ENCODE data around the gene LIM2. TPM values are rescaled to one million over a fixed set of nuclear protein-coding genes. Genes with fewer than 3 reads are reported as not detected.

The LIM2 gene
- polyA plus RNA-seq, 2 donors = not detected

DNA sequence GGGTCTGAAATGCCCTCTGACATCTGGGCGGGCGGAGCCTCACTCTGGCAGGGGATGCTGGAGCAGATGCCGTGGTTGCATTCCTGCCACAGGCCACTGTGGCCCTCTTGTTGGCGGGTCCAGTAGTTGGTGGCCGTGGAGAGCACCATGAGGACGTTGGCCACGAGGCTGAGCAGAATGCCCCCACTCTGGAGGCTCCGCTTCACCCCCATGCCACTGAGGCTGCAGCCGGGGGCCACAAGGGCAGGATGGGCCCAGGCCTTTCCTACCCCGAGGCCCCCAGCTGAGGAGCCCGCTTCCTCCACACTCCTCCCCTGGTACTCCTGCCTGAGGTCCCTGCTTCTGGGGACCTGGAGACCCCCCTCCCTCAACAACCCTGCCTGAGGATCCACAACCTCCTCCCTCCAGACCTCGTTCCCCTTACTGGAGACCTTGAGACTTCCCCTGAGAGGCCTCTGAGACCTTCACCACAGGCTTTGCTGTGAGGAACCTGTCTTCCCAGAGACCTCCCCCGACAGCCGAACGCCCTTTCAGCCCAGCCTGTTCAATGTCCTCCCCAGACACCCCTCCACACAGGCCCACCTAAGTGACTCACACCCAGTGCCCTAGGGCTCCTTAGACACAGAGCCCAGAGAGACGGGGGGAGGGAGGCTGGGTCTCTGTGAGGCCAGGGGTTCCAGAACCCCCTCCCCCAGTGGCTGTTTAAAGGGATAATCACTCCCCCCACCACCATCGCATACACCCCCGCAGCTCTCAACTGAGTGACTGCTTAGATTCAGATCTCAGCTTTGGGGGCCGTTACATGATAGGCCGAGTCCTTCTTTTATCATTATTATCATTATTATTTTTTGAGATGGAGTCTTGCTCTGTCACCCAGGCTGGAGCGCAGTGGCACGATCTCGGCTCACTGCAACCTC, 19.1 kb downstream of the LIM2 start, which contains the start of gene CLDND2:
CLDND2 (minus strand) TSS at position 638 of the 917 bp plus-strand sequence; CDS start at position 212, 426 bp downstream.
- Histone ChIP-seq H3K9me3 (ENCODE audit: control insufficient read depth in 2 of 2, insufficient read depth in 1 of 2, low read depth in 1 of 2, low read length in 1 of 2) (no peaks in the 10 kb centered on the region), H3K27me3 (ENCODE audit: control insufficient read depth in 1 of 2, insufficient read depth in 2 of 2, low read length in 2 of 2) (no peaks in the 10 kb centered on the region), H3K36me3 (ENCODE audit: control insufficient read depth in 2 of 2, insufficient read depth in 2 of 2, low read length in 1 of 2) (no peaks in the 10 kb centered on the region), H3K4me3 (ENCODE audit: low read depth in 1 of 2, low read length in 2 of 2) (peak within 1 kb of the TSS; percentile 84 to 86), H3K27ac (ENCODE audit: low read depth in 2 of 2, low read length in 1 of 2) (peak within 1 kb of the TSS; percentile 94 to 98), H3K4me1 (ENCODE audit: control insufficient read depth in 2 of 2, insufficient read depth in 2 of 2, low read length in 1 of 2) (peaks cover 4 to 19% of the 10 kb centered on the region in 2 donors)
- 62 to 66% methylated on average over 23 of the region's 23 CpGs for WGBS, 2 donors

DNA sequence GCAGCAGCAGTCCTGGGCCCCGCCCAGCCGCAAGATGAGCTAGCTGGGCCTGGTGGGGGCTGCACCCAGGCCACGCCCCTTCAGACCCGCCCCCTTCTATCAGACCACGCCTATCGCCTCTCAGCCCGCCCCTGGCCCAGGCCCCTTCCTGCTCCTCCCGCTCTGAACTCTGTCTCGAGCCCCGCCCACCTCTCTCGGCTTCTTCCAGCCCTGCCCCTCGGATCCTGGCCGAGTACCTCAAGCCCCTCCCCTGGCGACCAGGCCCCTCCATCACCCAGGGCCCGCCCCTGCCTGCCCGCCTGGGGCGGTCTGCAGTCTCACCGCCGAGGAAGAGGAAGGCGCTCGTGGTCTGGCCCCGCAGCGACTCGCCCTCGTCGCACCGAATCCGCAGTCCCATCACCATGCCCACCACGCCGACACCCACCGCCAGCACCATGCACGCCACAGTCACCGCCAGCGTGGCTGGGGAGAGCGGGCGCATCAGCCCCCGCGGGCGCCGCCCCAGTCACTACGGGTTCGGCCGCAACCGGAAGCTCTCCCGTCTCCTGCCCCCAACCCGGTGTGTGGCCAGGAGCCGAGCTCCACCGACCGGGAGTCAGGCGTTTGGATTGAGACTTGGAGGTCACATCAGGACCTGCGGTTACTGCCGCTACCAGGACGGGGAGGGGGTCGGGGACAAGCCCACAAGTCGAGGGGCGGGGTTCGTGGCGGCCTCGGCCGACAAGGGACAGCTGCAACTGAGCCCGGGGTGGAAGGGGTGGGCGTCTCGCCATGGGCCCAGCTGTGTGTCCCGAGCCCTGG, 20.0 kb downstream of the LIM2 start:
- Histone ChIP-seq H3K4me3 (ENCODE audit: low read depth in 1 of 2, low read length in 2 of 2) (peak overlapping the region; percentile 84 to 86), H3K4me1 (ENCODE audit: control insufficient read depth in 2 of 2, insufficient read depth in 2 of 2, low read length in 1 of 2) (peaks cover 4 to 22% of the 10 kb centered on the region in 2 donors), H3K27me3 (ENCODE audit: control insufficient read depth in 1 of 2, insufficient read depth in 2 of 2, low read length in 2 of 2) (no peaks in the 10 kb centered on the region), H3K9me3 (ENCODE audit: control insufficient read depth in 2 of 2, insufficient read depth in 1 of 2, low read depth in 1 of 2, low read length in 1 of 2) (no peaks in the 10 kb centered on the region), H3K27ac (ENCODE audit: low read depth in 2 of 2, low read length in 1 of 2) (peak overlapping the region; percentile 94 to 98), H3K36me3 (ENCODE audit: control insufficient read depth in 2 of 2, insufficient read depth in 2 of 2, low read length in 1 of 2) (no peaks in the 10 kb centered on the region)
- 0 to 1% methylated on average over 64 of the region's 64 CpGs for WGBS, 2 donors

DNA sequence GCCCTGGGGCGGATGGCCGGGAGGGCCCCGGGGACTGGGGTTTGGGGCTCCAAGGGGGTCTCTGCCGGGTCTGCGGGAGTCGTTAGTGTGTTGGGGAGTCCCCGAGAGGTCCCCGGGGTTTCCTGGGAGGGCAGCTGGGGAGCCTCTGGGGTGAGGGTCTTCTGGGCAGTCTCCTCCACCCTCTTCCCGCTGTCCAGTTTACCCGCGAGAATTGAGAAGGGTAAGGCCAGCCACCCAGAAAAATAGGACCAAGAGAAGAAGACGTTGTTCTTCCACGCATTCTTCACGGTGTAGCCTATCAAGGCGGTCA, 20.6 kb downstream of the LIM2 start:
- 0 to 1% methylated on average over 13 to 15 of the region's 15 CpGs for WGBS, 2 donors
- peak overlapping the region; percentile 94 to 98 for H3K27ac ChIP-seq (ENCODE audit: low read depth in 2 of 2, low read length in 1 of 2)
- peak overlapping the region; percentile 66 to 86 for H3K4me3 ChIP-seq (ENCODE audit: low read depth in 1 of 2, low read length in 2 of 2)
- no peaks in the 10 kb centered on the region for H3K9me3 ChIP-seq (ENCODE audit: control insufficient read depth in 2 of 2, insufficient read depth in 1 of 2, low read depth in 1 of 2, low read length in 1 of 2)
- no peaks in the 10 kb centered on the region for H3K27me3 ChIP-seq (ENCODE audit: control insufficient read depth in 1 of 2, insufficient read depth in 2 of 2, low read length in 2 of 2)
- H3K36me3 ChIP-seq (ENCODE audit: control insufficient read depth in 2 of 2, insufficient read depth in 2 of 2, low read length in 1 of 2) = no peaks in the 10 kb centered on the region
- H3K4me1 ChIP-seq (ENCODE audit: control insufficient read depth in 2 of 2, insufficient read depth in 2 of 2, low read length in 1 of 2) = peaks cover 4 to 22% of the 10 kb centered on the region in 2 donors

DNA sequence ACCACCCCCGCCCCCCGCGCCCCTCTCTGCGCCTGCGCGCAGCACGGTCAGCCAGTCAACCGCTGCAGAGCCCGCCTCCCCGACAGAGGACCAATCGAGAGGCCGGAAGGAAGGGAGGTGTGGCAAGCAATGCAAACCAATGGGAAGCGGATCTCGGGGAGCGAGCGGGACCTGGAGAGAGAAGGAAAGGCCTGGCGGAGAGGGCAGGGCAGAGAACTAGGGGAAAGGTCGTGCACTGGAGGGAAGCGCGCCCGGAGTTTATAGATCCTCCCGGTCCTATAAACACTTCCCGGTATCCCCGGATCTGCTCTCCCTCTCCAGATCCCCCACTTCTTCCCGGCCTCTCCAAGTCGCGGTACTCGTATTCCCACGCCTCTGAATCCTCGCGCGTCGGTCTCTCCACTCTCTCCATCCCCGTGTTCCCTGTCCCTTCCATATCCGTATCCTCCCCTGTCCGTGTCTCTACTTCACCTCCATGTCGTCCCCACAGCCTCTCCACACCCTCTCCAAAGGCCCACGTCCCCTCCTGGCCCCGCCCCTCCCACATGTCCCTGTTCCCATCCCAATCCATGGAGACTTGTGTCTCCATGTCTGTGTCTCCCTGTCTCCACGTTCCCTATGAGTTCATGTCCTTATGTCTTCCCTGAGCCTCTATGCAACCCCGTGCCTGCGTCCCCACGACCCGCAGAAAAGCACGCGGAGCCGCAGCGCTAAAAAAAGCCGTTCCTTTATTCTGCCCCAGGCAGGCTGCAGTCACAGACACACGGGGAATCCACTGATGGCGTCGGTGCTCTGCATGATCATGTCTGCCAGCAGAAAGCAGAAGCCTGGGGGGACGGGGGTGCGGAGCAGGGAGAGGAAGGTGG, 21.2 kb downstream of the LIM2 start:
- Histone ChIP-seq H3K4me1 (ENCODE audit: control insufficient read depth in 2 of 2, insufficient read depth in 2 of 2, low read length in 1 of 2) (peaks cover 4 to 22% of the 10 kb centered on the region in 2 donors), H3K9me3 (ENCODE audit: control insufficient read depth in 2 of 2, insufficient read depth in 1 of 2, low read depth in 1 of 2, low read length in 1 of 2) (no peaks in the 10 kb centered on the region), H3K27me3 (ENCODE audit: control insufficient read depth in 1 of 2, insufficient read depth in 2 of 2, low read length in 2 of 2) (no peaks in the 10 kb centered on the region), H3K36me3 (ENCODE audit: control insufficient read depth in 2 of 2, insufficient read depth in 2 of 2, low read length in 1 of 2) (no peaks in the 10 kb centered on the region), H3K4me3 (ENCODE audit: low read depth in 1 of 2, low read length in 2 of 2) (peak overlapping the region; percentile 86 to 91), H3K27ac (ENCODE audit: low read depth in 2 of 2, low read length in 1 of 2) (peak overlapping the region; percentile 98)
- 1% methylated on average over 51 to 54 of the region's 54 CpGs for WGBS, 2 donors

DNA sequence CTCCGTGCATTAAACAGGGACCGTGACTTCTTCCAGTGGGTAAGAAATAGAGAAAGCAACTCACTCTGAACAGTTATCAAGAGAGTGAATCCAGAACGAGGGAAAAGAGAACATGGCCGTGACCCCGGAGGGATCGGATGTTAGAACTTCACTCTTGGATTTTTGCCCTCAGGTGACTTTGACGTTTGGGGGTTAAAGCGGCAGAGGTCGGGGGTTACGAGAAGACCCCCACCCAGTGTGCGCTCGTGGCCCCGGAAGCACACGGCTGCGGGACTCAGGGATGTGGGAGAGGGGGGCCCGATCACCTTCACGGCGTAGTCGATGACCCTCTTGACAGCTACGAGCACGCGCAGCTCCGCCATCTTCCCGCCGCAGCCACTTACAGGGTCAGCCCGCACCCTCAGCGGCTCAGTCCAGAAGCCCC, 21.8 kb downstream of the LIM2 start, which contains the start of gene ETFB:
ETFB (minus strand) TSS at position 424 of the 424 bp plus-strand sequence; CDS start at position 362, 62 bp downstream.
- Histone ChIP-seq H3K36me3 (ENCODE audit: control insufficient read depth in 2 of 2, insufficient read depth in 2 of 2, low read length in 1 of 2) (no peaks in the 10 kb centered on the region), H3K9me3 (ENCODE audit: control insufficient read depth in 2 of 2, insufficient read depth in 1 of 2, low read depth in 1 of 2, low read length in 1 of 2) (no peaks in the 10 kb centered on the region), H3K4me1 (ENCODE audit: control insufficient read depth in 2 of 2, insufficient read depth in 2 of 2, low read length in 1 of 2) (peaks cover 4 to 22% of the 10 kb centered on the region in 2 donors), H3K27me3 (ENCODE audit: control insufficient read depth in 1 of 2, insufficient read depth in 2 of 2, low read length in 2 of 2) (no peaks in the 10 kb centered on the region), H3K27ac (ENCODE audit: low read depth in 2 of 2, low read length in 1 of 2) (peak within 1 kb of the TSS; percentile 98), H3K4me3 (ENCODE audit: low read depth in 1 of 2, low read length in 2 of 2) (peak within 1 kb of the TSS; percentile 86 to 91)
- 0% methylated on average over 27 of the region's 27 CpGs for WGBS, 2 donors

DNA sequence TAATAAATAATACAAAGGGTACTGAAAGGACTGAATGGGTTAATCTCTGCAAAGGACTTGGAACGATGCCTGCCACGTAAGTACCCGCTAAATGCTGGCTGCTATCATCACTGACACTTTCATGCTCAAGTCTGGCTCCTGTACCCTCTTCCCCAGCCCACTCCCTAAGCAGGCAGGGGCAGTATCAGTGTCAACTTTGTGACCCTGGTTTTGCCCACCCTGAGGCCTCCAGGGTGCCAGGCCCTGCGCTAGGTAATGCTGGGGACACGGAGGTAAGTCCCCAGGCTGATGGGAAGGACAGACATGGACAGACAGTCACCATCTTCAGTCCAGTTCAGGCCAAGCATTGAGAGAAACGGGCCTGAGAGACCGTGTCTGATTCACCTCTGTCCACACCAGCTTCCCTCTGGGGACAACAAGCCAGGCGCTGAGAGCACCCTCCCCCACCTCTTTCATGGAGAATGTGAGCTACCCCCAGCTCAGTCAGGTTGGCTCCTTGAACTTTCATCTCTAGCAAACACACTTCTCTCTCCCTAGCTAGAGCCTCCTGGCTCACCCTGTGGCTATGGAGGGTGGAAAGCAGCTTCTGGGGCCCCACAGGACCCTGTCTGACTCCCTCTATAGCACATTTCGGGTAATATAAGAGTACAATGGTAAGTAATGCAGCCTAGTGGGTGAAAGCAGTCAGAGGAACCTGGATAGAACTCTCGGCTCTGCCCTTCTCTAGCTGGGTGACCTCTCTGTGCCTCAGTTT, 22.4 kb downstream of the LIM2 start:
- Histone ChIP-seq H3K27ac (ENCODE audit: low read depth in 2 of 2, low read length in 1 of 2) (peak overlapping the region; percentile 86 to 98), H3K4me1 (ENCODE audit: control insufficient read depth in 2 of 2, insufficient read depth in 2 of 2, low read length in 1 of 2) (peaks cover 4 to 22% of the 10 kb centered on the region in 2 donors)
- 13 to 14% methylated on average over 10 of the region's 10 CpGs for WGBS, 2 donors

DNA sequence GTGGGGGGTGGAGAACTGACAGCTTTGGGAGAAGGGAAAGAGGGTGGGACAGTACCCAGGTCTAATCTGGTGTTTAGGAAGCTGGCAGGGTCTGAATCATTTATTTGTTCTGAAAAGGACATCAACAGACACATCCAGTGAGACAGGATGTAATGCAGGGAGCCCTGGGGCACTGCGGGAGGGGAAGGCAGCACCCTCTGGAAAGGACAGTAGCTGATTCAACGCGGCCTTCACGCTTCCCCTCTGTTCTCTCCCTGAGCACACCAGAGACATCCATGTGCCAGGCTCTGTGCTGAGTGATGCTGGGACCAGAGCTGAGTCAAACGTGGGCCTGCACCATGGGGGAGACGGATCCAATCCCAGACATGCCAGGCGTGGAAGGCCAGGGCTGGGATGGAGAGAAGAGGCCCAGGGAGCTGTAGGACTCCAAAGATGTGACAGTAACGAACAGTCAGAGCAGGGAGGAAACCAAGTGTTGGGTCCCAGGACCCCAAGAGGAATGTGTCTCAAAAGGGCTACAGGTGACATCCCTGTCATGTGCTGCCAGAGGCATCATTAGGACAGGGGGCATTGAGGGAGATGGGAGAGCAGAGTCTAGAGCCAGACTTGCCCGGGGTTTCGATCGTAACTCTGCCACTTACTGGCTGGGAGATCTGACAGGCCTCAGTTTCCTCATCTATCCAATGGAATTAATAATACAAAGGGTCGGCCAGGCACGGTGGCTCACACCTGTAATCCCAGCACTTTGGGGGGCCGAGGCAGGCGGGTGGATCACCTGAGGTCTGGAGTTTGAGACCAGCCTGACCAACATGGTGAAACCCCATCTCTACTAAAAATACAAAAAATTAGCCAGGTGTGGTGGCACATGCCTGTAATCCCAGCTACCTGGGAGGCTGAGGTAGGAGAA, 23.3 kb downstream of the LIM2 start:
- H3K9me3 ChIP-seq (ENCODE audit: control insufficient read depth in 2 of 2, insufficient read depth in 1 of 2, low read depth in 1 of 2, low read length in 1 of 2) = no peaks in the 10 kb centered on the region
- no peak overlapping the region for H3K4me3 ChIP-seq (ENCODE audit: low read depth in 1 of 2, low read length in 2 of 2)
- H3K36me3 ChIP-seq (ENCODE audit: control insufficient read depth in 2 of 2, insufficient read depth in 2 of 2, low read length in 1 of 2) = no peaks in the 10 kb centered on the region
- no peaks in the 10 kb centered on the region for H3K27me3 ChIP-seq (ENCODE audit: control insufficient read depth in 1 of 2, insufficient read depth in 2 of 2, low read length in 2 of 2)
- peak overlapping the region; percentile 52 to 88 for H3K27ac ChIP-seq (ENCODE audit: low read depth in 2 of 2, low read length in 1 of 2)
- H3K4me1 ChIP-seq (ENCODE audit: control insufficient read depth in 2 of 2, insufficient read depth in 2 of 2, low read length in 1 of 2) = peaks cover 4 to 22% of the 10 kb centered on the region in 2 donors
- 73 to 76% methylated on average over 15 of the region's 15 CpGs for WGBS, 2 donors

More for the DNA sequence above, 22.4 kb downstream of the LIM2 start:
- H3K9me3 ChIP-seq (ENCODE audit: control insufficient read depth in 2 of 2, insufficient read depth in 1 of 2, low read depth in 1 of 2, low read length in 1 of 2) = no peaks in the 10 kb centered on the region
- H3K27me3 ChIP-seq (ENCODE audit: control insufficient read depth in 1 of 2, insufficient read depth in 2 of 2, low read length in 2 of 2) = no peaks in the 10 kb centered on the region
- peak overlapping the region; percentile 86 to 91 for H3K4me3 ChIP-seq (ENCODE audit: low read depth in 1 of 2, low read length in 2 of 2)
- H3K36me3 ChIP-seq (ENCODE audit: control insufficient read depth in 2 of 2, insufficient read depth in 2 of 2, low read length in 1 of 2) = no peaks in the 10 kb centered on the region

DNA sequence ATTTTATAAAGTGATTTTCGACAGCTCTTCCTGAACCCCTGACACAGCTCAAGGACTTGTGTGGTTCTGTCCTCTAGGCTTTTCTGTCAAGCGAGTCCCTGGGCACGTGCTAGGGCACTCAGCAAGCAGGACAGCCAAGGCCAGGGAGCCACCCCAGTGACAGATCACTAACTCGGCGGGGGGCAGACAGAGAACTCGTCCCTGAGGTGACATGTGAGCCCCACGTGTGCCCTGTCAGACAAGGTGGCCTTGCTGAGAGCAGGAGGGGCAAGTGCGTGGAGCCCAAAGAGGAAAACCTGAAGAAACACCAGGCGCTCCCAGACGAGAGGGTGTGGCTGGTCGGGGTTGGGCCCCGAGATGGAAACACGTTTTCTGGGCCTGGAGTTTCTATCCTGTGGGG, 26.5 kb downstream of the LIM2 start:
- no peak overlapping the region for H3K27ac ChIP-seq (ENCODE audit: low read depth in 2 of 2, low read length in 1 of 2)
- no peaks in the 10 kb centered on the region for H3K9me3 ChIP-seq (ENCODE audit: control insufficient read depth in 2 of 2, insufficient read depth in 1 of 2, low read depth in 1 of 2, low read length in 1 of 2)
- peaks cover 4 to 17% of the 10 kb centered on the region in 2 donors for H3K4me1 ChIP-seq (ENCODE audit: control insufficient read depth in 2 of 2, insufficient read depth in 2 of 2, low read length in 1 of 2)
- 85 to 87% methylated on average over 13 of the region's 13 CpGs for WGBS, 2 donors
- no peaks in the 10 kb centered on the region for H3K36me3 ChIP-seq (ENCODE audit: control insufficient read depth in 2 of 2, insufficient read depth in 2 of 2, low read length in 1 of 2)
- H3K4me3 ChIP-seq (ENCODE audit: low read depth in 1 of 2, low read length in 2 of 2) = no peak overlapping the region
- no peaks in the 10 kb centered on the region for H3K27me3 ChIP-seq (ENCODE audit: control insufficient read depth in 1 of 2, insufficient read depth in 2 of 2, low read length in 2 of 2)

All from esophagus (tissue), 2 donors.